Stomach (tissue), 9 donors: ENCODE data around the gene BPGM. TPM values are rescaled to one million over a fixed set of nuclear protein-coding genes. Genes with fewer than 3 reads are reported as not detected.
A peak's percentile ranks its signal among the peaks of the same experiment; 100 is the strongest.
"Not testable (repeated sequence)": the region's sequence is repeated elsewhere in the genome, so short reads cannot be mapped to it uniquely, and the experiment has no call there.

Experiments
- DNase-seq, 2 donors: peaks; one replicate each; pipeline versions ENCODE4 v3.0.0 to v3.0.0-alpha.2; 2013 to 2019
- H3K27ac ChIP-seq, 5 donors: fragments of 200-600 bp in 4 of 5; sonication (generic) in 4 of 5; one replicate each; pipeline ENCODE4 v1.5.1; 2013 to 2019; ENCODE audit warnings: mild to moderate bottlenecking in 1 of 5, moderate library complexity in 1 of 5
- H3K27me3 ChIP-seq, 3 donors: fragments of 200-600 bp; sonication (generic); one replicate each; pipeline ENCODE4 v1.5.1; 2017 to 2019; ENCODE audit warnings: mixed run types in 1 of 3
- H3K36me3 ChIP-seq, 4 donors: fragments of 200-600 bp; sonication (generic); 1 replicate in 3 of 4; 2 replicates in 1 of 4; pipeline ENCODE4 v1.5.1; 2016 to 2019
- H3K4me1 ChIP-seq, 4 donors: fragments of 200-600 bp; sonication (generic); one replicate each; pipeline ENCODE4 v1.5.1; 2016 to 2019
- H3K4me3 ChIP-seq, 4 donors: fragments of 200-600 bp; sonication (generic) in 3 of 4; one replicate each; pipeline ENCODE4 v1.5.1; 2016 to 2019; ENCODE audit warnings: mild to moderate bottlenecking in 1 of 4
- H3K9me3 ChIP-seq, 4 donors: fragments of 200-600 bp; sonication (generic); one replicate each; pipeline ENCODE4 v1.5.1; 2016 to 2019
- CTCF ChIP-seq, 7 experiments: fragments of 450-650 bp in 4 of 7; fragments of 200-600 bp in 3 of 7; sonication (generic) in 3 of 7; IDR thresholded peaks; one replicate each; pipeline ENCODE4 v1.5.1; 2016 to 2019; ENCODE audit warnings: antibody characterized with exemption in 7 of 7, control low read depth in 2 of 7, mild to moderate bottlenecking in 1 of 7
- EP300 ChIP-seq: sonication (generic); formaldehyde crosslinking; IDR thresholded peaks from one replicate; pipeline ENCODE4 v1.6.1; 2017; ENCODE audit warnings: antibody characterized with exemption
- POLR2A ChIP-seq, 4 donors: fragments of 450-650 bp; IDR thresholded peaks; one replicate each; pipeline ENCODE4 v1.6.1; 2016; ENCODE audit warnings: antibody characterized with exemption in 4 of 4, control low read depth in 2 of 4, mild to moderate bottlenecking in 1 of 4, moderate library complexity in 1 of 4
- POLR2AphosphoS5 ChIP-seq, 3 donors: sonication (generic); formaldehyde crosslinking; IDR thresholded peaks; one replicate each; pipeline ENCODE4 v1.6.1; 2016; ENCODE audit warnings: antibody characterized with exemption in 3 of 3
- WGBS, 5 donors: extraction: QIAGEN DNeasy Blood & Tissue Kit in 3 of 5; methylation state at CpG; one replicate each; pipeline versions ENCODE4 v1.1.5 to v1.1.7; 2013 to 2018; 5-methylcytosine and 5-hydroxymethylcytosine counted together
- intact Hi-C: fragments of 100-400 bp; cut with DNase I; formaldehyde crosslinking; loops from one replicate; pipeline ENCODE4 v1.15.1; 2023; ENCODE audit warnings: low total_unique reads
- polyA plus RNA-seq, 3 donors: library from polyadenylated mRNA; stranded (reverse); fragments of 200-250 nt; gene quantifications; one replicate each; pipeline ENCODE4 v1.2.3, GENCODE V29; 2013
- total RNA-seq, 5 donors: library from RNA; depleted of rRNA; stranded (reverse); fragments of >200 nt; gene quantifications; one replicate each; pipeline versions ENCODE4 v1.1.0 to v1.2.3, GENCODE V29; 2014 to 2016
- donor health status: healthy with polysubstance abuse.
- donor health status: Bipolar disorder and iron deficiency.
- donor health status: healthy.

BPGM gene
- total and polyA plus RNA-seq, 8 donors: 4.7 to 47.3 (median 19.8) TPM

GRCh38 chr7:134678115-134678514, 31.5 kb downstream of the BPGM start:
- peaks cover 0 to 24% (median 4%) of the 10 kb centered on the region in 4 donors for H3K4me1 ChIP-seq
- no peaks in the 10 kb centered on the region for H3K9me3 ChIP-seq
- H3K36me3 ChIP-seq: peaks cover 0 to 26% (median 22%) of the 10 kb centered on the region in 4 donors
- no peak overlapping the region for H3K27ac ChIP-seq
- no peak overlapping the region for H3K4me3 ChIP-seq
- intact Hi-C loops: no loop called here
- H3K27me3 ChIP-seq: no peaks in the 10 kb centered on the region
- 79 to 88% (median 85%) methylated on average over 2 of the region's 2 CpGs for WGBS, 5 donors
- DNase-seq: no peak
- no peak for TF ChIP-seq CTCF (IDR thresholded peaks at IDR 0.05)
- no peak for TF ChIP-seq EP300

- WGBS, 5 donors: 85 to 98% (median 90%) methylated on average over 2 of the region's 2 CpGs
- no peak for TF ChIP-seq POLR2AphosphoS5 (IDR thresholded peaks at IDR 0.05)
- no peak for TF ChIP-seq CTCF (IDR thresholded peaks at IDR 0.05)
- TF ChIP-seq POLR2A (IDR thresholded peaks at IDR 0.05): no peak
- no peak for TF ChIP-seq EP300
- Histone ChIP-seq H3K9me3 (no peaks in the 10 kb centered on the region), H3K4me3 (no peak overlapping the region), H3K4me1 (peaks cover 0 to 24% (median 4%) of the 10 kb centered on the region in 4 donors), H3K27me3 (no peaks in the 10 kb centered on the region), H3K36me3 (peaks cover 0 to 26% (median 22%) of the 10 kb centered on the region in 4 donors), H3K27ac (no peak overlapping the region)
- intact Hi-C loops: no loop called here
- no peak for DNase-seq
Observed at GRCh38 chr7:134679006-134679405, 32.4 kb downstream of the BPGM start.

- 92 to 96% (median 93%) methylated on average over 3 of the region's 3 CpGs for WGBS, 5 donors
- TF ChIP-seq POLR2AphosphoS5 (IDR thresholded peaks at IDR 0.05) (no peak), EP300 (no peak), CTCF (IDR thresholded peaks at IDR 0.05) (no peak), POLR2A (IDR thresholded peaks at IDR 0.05) (no peak)
- no peak overlapping the region for H3K27ac ChIP-seq
- H3K4me1 ChIP-seq: no peaks in the 10 kb centered on the region
- intact Hi-C loops: no loop called here
- H3K27me3 ChIP-seq: no peaks in the 10 kb centered on the region
- no peaks in the 10 kb centered on the region for H3K9me3 ChIP-seq
- DNase-seq: no peak
- no peak overlapping the region for H3K4me3 ChIP-seq
- peaks cover 0 to 19% (median 16%) of the 10 kb centered on the region in 4 donors for H3K36me3 ChIP-seq
Observed at GRCh38 chr7:134684165-134684564, 37.5 kb downstream of the BPGM start.

GRCh38 chr7:134685250-134685649, 38.6 kb downstream of the BPGM start:
- H3K27me3 ChIP-seq: no peaks in the 10 kb centered on the region
- peaks cover 0 to 6% (median 0%) of the 10 kb centered on the region in 4 donors for H3K4me1 ChIP-seq
- no peak overlapping the region for H3K27ac ChIP-seq
- DNase-seq: no peak
- intact Hi-C loops: no loop called here
- 65 to 72% (median 68%) methylated on average over 2 of the region's 2 CpGs for WGBS, 5 donors
- H3K36me3 ChIP-seq: peaks cover 0 to 8% (median 5%) of the 10 kb centered on the region in 4 donors
- no peaks in the 10 kb centered on the region for H3K9me3 ChIP-seq
- no peak for TF ChIP-seq POLR2AphosphoS5 (IDR thresholded peaks at IDR 0.05)
- H3K4me3 ChIP-seq: no peak overlapping the region

- intact Hi-C loops: no loop called here
- Histone ChIP-seq H3K36me3 (no peaks in the 10 kb centered on the region), H3K4me1 (peaks cover 0 to 18% (median 10%) of the 10 kb centered on the region in 4 donors), H3K9me3 (no peaks in the 10 kb centered on the region), H3K27ac (no peak overlapping the region), H3K4me3 (no peak overlapping the region), H3K27me3 (no peaks in the 10 kb centered on the region)
- no peak for TF ChIP-seq EP300
- peak in 3 of 7 experiments; percentile 3 to 25 (median 10) for TF ChIP-seq CTCF (IDR thresholded peaks at IDR 0.05)
- no peak for DNase-seq
- WGBS, 5 donors: 29 to 39% (median 36%) methylated on average over 6 of the region's 6 CpGs
Observed at GRCh38 chr7:134686786-134687185, 40.1 kb downstream of the BPGM start.

- DNase-seq, intact Hi-C loops, H3K27me3 ChIP-seq, H3K9me3 ChIP-seq, H3K36me3 ChIP-seq: not testable (repeated sequence)
- 54 to 79% (median 71%) methylated on average over 5 of the region's 5 CpGs for WGBS, 5 donors
- H3K4me3 ChIP-seq: peak overlapping the region in 3 of 4 donors; percentile 21 to 25 (median 22)
- peaks cover 0 to 25% (median 14%) of the 10 kb centered on the region in 4 donors for H3K4me1 ChIP-seq
- peak overlapping the region in 4 of 5 donors; percentile 65 to 84 (median 76) for H3K27ac ChIP-seq
Observed at GRCh38 chr7:134689550-134689949, 42.9 kb downstream of the BPGM start.
